T47D (cell line): ENCODE data around the gene RAD23B.
A peak's percentile ranks its signal among the peaks of the same experiment; 100 is the strongest.

ENCODE experiments used
- DNase-seq, 2 experiments: peaks; one replicate each; pipeline versions ENCODE4 v3.0.0 to v3.0.0-alpha.2; 2011 to 2012; ENCODE audit warnings: low read depth in 1 of 2, low spot score in 1 of 2
- JUND ChIP-seq: IDR thresholded peaks from 2 replicates; pipeline ENCODE4 v1.6.1; 2012; ENCODE audit warnings: low read depth
- in situ Hi-C: cut with HindIII; loops from 2 replicates; pipeline ENCODE4 v1.10.0; 2016; ENCODE audit warnings: low sequenced_read_pairs, low pct_unique_long_range_greater_than_20kb

RAD23B gene

GRCh38 chr9:107274096-107274495 is 9.0 kb upstream of the RAD23B start:
- in situ Hi-C loops: no loop called here
- TF ChIP-seq JUND: no peak; the same call in 1 of the 2 replicates
- peak in 1 of 2 experiments; percentile 50 for DNase-seq

GRCh38 chr9:107274953-107275422 is 8.1 kb upstream of the RAD23B start:
- DNase-seq: peak in 1 of 2 experiments; percentile 42
- in situ Hi-C loops: no loop called here

GRCh38 chr9:107275530-107275929 is 7.5 kb upstream of the RAD23B start:
- TF ChIP-seq JUND: no peak
- in situ Hi-C loops: no loop called here

More at GRCh38 chr9:107274953-107275422, 8.1 kb upstream of the RAD23B start:
- no peak for TF ChIP-seq JUND

GRCh38 chr9:107276966-107277710 is 5.9 kb upstream of the RAD23B start:
- DNase-seq: peak in 1 of 2 experiments; percentile 48
- no peak for TF ChIP-seq JUND
- in situ Hi-C loops: no loop called here

More at GRCh38 chr9:107275530-107275929, 7.5 kb upstream of the RAD23B start:
- no peak for DNase-seq

GRCh38 chr9:107277801-107278200 is 5.3 kb upstream of the RAD23B start:
- in situ Hi-C loops: no loop called here
- no peak for DNase-seq
- no peak for TF ChIP-seq JUND

GRCh38 chr9:107279086-107279485 is 4.0 kb upstream of the RAD23B start:
- DNase-seq: no peak
- TF ChIP-seq JUND: no peak
- in situ Hi-C loops: no loop called here

GRCh38 chr9:107280543-107280942 is 2.5 kb upstream of the RAD23B start:
- peak in 1 of 2 experiments; percentile 95 for DNase-seq
- TF ChIP-seq JUND: no peak
- in situ Hi-C loops: no loop called here

GRCh38 chr9:107281184-107281583 is 1.9 kb upstream of the RAD23B start:
- in situ Hi-C loops: no loop called here
- TF ChIP-seq JUND: no peak

GRCh38 chr9:107281922-107282667 is 984 bp upstream of the RAD23B start:
- no peak for DNase-seq
- in situ Hi-C loops: no loop called here
- no peak for TF ChIP-seq JUND

More at GRCh38 chr9:107281184-107281583, 1.9 kb upstream of the RAD23B start:
- no peak for DNase-seq

GRCh38 chr9:107283623-107284616 is 841 bp downstream of the RAD23B start:
- in situ Hi-C loops: no loop called here
- DNase-seq: peak in 1 of 2 experiments; percentile 91

GRCh38 chr9:107284636-107285035 is 1.6 kb downstream of the RAD23B start:
- peak in 1 of 2 experiments; percentile 52 for DNase-seq

More at GRCh38 chr9:107283623-107284616, 841 bp downstream of the RAD23B start:
- TF ChIP-seq JUND: no peak

GRCh38 chr9:107285286-107285685 is 2.2 kb downstream of the RAD23B start:
- no peak for DNase-seq
- in situ Hi-C loops: no loop called here

More at GRCh38 chr9:107284636-107285035, 1.6 kb downstream of the RAD23B start:
- in situ Hi-C loops: no loop called here
- peak; percentile 81 for TF ChIP-seq JUND

More at GRCh38 chr9:107285286-107285685, 2.2 kb downstream of the RAD23B start:
- no peak for TF ChIP-seq JUND
